H1 (cell line): ENCODE measurements around the gene CRYBA4. TPM values are rescaled to one million over a fixed set of nuclear protein-coding genes. Genes with fewer than 3 reads are reported as not detected.

Source experiments
- CTCF ChIA-PET: fragments of 300-600 bp; sonication (Branson Sonifier 250); formaldehyde crosslinking; loops from one replicate; lab custom pipeline; 2021; ENCODE audit not compliant: partially characterized antibody; lab: Charles Lee
- POLR2A ChIA-PET: fragments of 300-600 bp; sonication (Branson Sonifier 250); formaldehyde crosslinking; loops from one replicate; lab custom pipeline; 2021; ENCODE audit warnings: inconsistent platforms; ENCODE audit not compliant: partially characterized antibody; lab: Charles Lee
- DNase-seq, 2 experiments: peaks; one replicate each; pipeline versions ENCODE4 v3.0.0 to v3.0.0-alpha.2; 2010 to 2022; ENCODE audit warnings: low spot score in 2 of 2, low read depth in 1 of 2, mixed read lengths in 1 of 2
- FAIRE-seq: peaks from 2 replicates; lab custom pipeline; 2011; peaks lifted over from hg19 to GRCh38; lab: Jason Lieb, UNC
- H2AFZ ChIP-seq: 2 replicates; pipeline ENCODE4 v1.8.1; 2012; ENCODE audit warnings: low read length, inconsistent platforms
- H2AK5ac ChIP-seq: 2 replicates; pipeline ENCODE4 v1.6.1; 2013; ENCODE audit warnings: low read depth, low read length
- H2BK120ac ChIP-seq: replicated peaks from 2 replicates; pipeline ENCODE3; 2013; ENCODE audit warnings: low read depth, low read length, inconsistent platforms
- H2BK12ac ChIP-seq: 2 replicates; pipeline ENCODE4 v1.6.1; 2013; ENCODE audit warnings: low read depth, low read length
- H2BK15ac ChIP-seq: 2 replicates; pipeline ENCODE4 v1.6.1; 2013; ENCODE audit warnings: low read length
- H2BK20ac ChIP-seq: 2 replicates; pipeline ENCODE4 v1.6.1; 2013; ENCODE audit warnings: low read length
- H2BK5ac ChIP-seq: 2 replicates; pipeline ENCODE4 v1.6.1; 2013; ENCODE audit warnings: low read depth, low read length
- H3K14ac ChIP-seq: 2 replicates; pipeline ENCODE4 v1.6.1; 2013; ENCODE audit warnings: inconsistent platforms; ENCODE audit not compliant: insufficient read length
- H3K18ac ChIP-seq: 2 replicates; pipeline ENCODE4 v1.6.1; 2013; ENCODE audit warnings: low read length; ENCODE audit errors: extremely low read depth
- H3K23ac ChIP-seq: 2 replicates; pipeline ENCODE4 v1.6.1; 2013; ENCODE audit warnings: inconsistent platforms; ENCODE audit not compliant: insufficient read length
- H3K23me2 ChIP-seq: 2 replicates; pipeline ENCODE4 v1.6.1; 2013; ENCODE audit warnings: low read depth, low read length
- H3K27ac ChIP-seq: 2 replicates; pipeline ENCODE4 v1.6.1; 2011; ENCODE audit warnings: low read depth, low read length, inconsistent platforms
- H3K27me3 ChIP-seq, 4 experiments: replicated peaks in 1 of 4; 1 replicate in 1 of 4; 2 replicates in 3 of 4; pipeline versions ENCODE4 v1.6.1 to v1.8.1; 2011 to 2013; ENCODE audit warnings: low read length in 3 of 4, mild to moderate bottlenecking in 3 of 4, inconsistent platforms in 2 of 4, mixed read lengths in 2 of 4, moderate library complexity in 1 of 4; ENCODE audit not compliant: control insufficient read depth in 3 of 4, insufficient read depth in 3 of 4; ENCODE audit errors: extremely low read depth in 1 of 4
- H3K36me3 ChIP-seq, 4 experiments: 2 replicates each; pipeline versions ENCODE4 v1.6.1 to v1.8.1; 2011 to 2013; ENCODE audit warnings: mild to moderate bottlenecking in 4 of 4, low read length in 3 of 4, moderate library complexity in 2 of 4, control low read depth in 1 of 4, inconsistent platforms in 1 of 4; ENCODE audit not compliant: insufficient read depth in 4 of 4, control insufficient read depth in 2 of 4
- H3K4ac ChIP-seq: replicated peaks from 2 replicates; pipeline ENCODE3; 2013; ENCODE audit warnings: low read length, low read depth, mixed read lengths, inconsistent platforms; ENCODE audit not compliant: insufficient read length
- H3K4me1 ChIP-seq, 4 experiments: replicated peaks in 1 of 4; 1 replicate in 1 of 4; 2 replicates in 3 of 4; pipeline versions ENCODE4 v1.6.1 to v1.8.1; 2011 to 2013; ENCODE audit warnings: low read length in 3 of 4, inconsistent platforms in 2 of 4, mixed read lengths in 1 of 4; ENCODE audit not compliant: insufficient read depth in 4 of 4, control insufficient read depth in 3 of 4
- H3K4me2 ChIP-seq, 2 experiments: 2 replicates each; pipeline versions ENCODE4 v1.6.1 to v1.8.1; 2011 to 2013; ENCODE audit warnings: low read depth in 2 of 2, low read length in 2 of 2, control low read depth in 1 of 2, inconsistent platforms in 1 of 2, mild to moderate bottlenecking in 1 of 2; ENCODE audit not compliant: insufficient read depth in 1 of 2
- H3K4me3 ChIP-seq, 4 experiments: fragments of 200-600, 300-600 bp in 1 of 4; sonication (generic), shearing (Covaris generic), sonication (Bioruptor Twin) in 1 of 4; 2 replicates each; pipeline versions ENCODE4 v1.5.1 to v1.8.1; 2011 to 2016; ENCODE audit warnings: low read length in 4 of 4, low read depth in 3 of 4, control low read depth in 2 of 4, inconsistent platforms in 2 of 4, mild to moderate bottlenecking in 2 of 4, mixed read lengths in 1 of 4, moderate library complexity in 1 of 4; ENCODE audit not compliant: insufficient read depth in 2 of 4; ENCODE audit errors: extremely low read depth in 1 of 4
- H3K56ac ChIP-seq: replicated peaks from 2 replicates; pipeline ENCODE3; 2013; ENCODE audit warnings: low read depth, mild to moderate bottlenecking, mixed read lengths, low read length, inconsistent platforms; ENCODE audit not compliant: insufficient read length
- H3K79me1 ChIP-seq: 2 replicates; pipeline ENCODE4 v1.6.1; 2013; ENCODE audit warnings: low read depth, low read length, control low read depth
- H3K79me2 ChIP-seq, 2 experiments: 2 replicates each; pipeline versions ENCODE4 v1.6.1 to v1.8.1; 2012 to 2013; ENCODE audit warnings: low read length in 2 of 2, mild to moderate bottlenecking in 2 of 2, inconsistent platforms in 1 of 2; ENCODE audit not compliant: insufficient read depth in 2 of 2, control insufficient read depth in 1 of 2
- H3K9ac ChIP-seq, 4 experiments: replicated peaks in 1 of 4; 1 replicate in 1 of 4; 2 replicates in 3 of 4; pipeline versions ENCODE4 v1.6.1 to v1.8.1; 2011 to 2013; ENCODE audit warnings: low read depth in 3 of 4, low read length in 3 of 4, control low read depth in 2 of 4, mild to moderate bottlenecking in 2 of 4, moderate library complexity in 2 of 4, inconsistent platforms in 1 of 4; ENCODE audit errors: extremely low read depth in 1 of 4
- H3K9me3 ChIP-seq, 2 experiments: 2 replicates each; pipeline versions ENCODE4 v1.6.1 to v1.8.1; 2012 to 2013; ENCODE audit warnings: mild to moderate bottlenecking in 2 of 2, moderate library complexity in 2 of 2, control low read depth in 1 of 2, inconsistent platforms in 1 of 2, low read depth in 1 of 2, low read length in 1 of 2, mixed read lengths in 1 of 2; ENCODE audit not compliant: insufficient read depth in 2 of 2
- H4K20me1 ChIP-seq, 2 experiments: replicated peaks in 1 of 2; 2 replicates each; pipeline versions ENCODE3 to v1.8.1; 2011 to 2013; ENCODE audit warnings: inconsistent platforms in 2 of 2, low read length in 2 of 2, mild to moderate bottlenecking in 1 of 2; ENCODE audit not compliant: insufficient read depth in 2 of 2, control insufficient read depth in 1 of 2
- H4K5ac ChIP-seq: 2 replicates; pipeline ENCODE4 v1.6.1; 2013; ENCODE audit warnings: low read length, low read depth, mixed read lengths, inconsistent platforms; ENCODE audit not compliant: insufficient read length
- H4K8ac ChIP-seq: 2 replicates; pipeline ENCODE4 v1.8.0; 2013; ENCODE audit warnings: mild to moderate bottlenecking, moderate library complexity, low read length, inconsistent platforms; ENCODE audit not compliant: insufficient read depth; ENCODE audit errors: extremely low read depth
- H4K91ac ChIP-seq: replicated peaks from 2 replicates; pipeline ENCODE3; 2013; ENCODE audit warnings: low read length, mixed read lengths, inconsistent platforms; ENCODE audit not compliant: insufficient read length
- POLR2AphosphoS5 ChIP-seq: IDR thresholded peaks from 2 replicates; pipeline ENCODE4 v1.6.1; 2011; ENCODE audit warnings: low read depth, low read length
- RAD21 ChIP-seq, 2 experiments: IDR thresholded peaks in 1 of 2; conservative IDR thresholded peaks in 1 of 2; 2 replicates each; pipeline ENCODE4 v1.6.1; 2011; ENCODE audit warnings: low read depth in 2 of 2, low read length in 2 of 2, improper control_type of control experiment in 1 of 2, inconsistent platforms in 1 of 2, mild to moderate bottlenecking in 1 of 2, moderate library complexity in 1 of 2
- SAP30 ChIP-seq: fragments of 300-600 bp; sonication (generic); IDR thresholded peaks from 2 replicates; pipeline ENCODE4 v1.7.1; 2012; ENCODE audit warnings: low read length, moderate library complexity, mild to moderate bottlenecking, inconsistent platforms; ENCODE audit not compliant: insufficient read depth, insufficient replicate concordance
- SIX5 ChIP-seq: IDR thresholded peaks from 2 replicates; pipeline ENCODE4 v1.6.1; 2011; ENCODE audit warnings: mild to moderate bottlenecking, low read depth, low read length
- TBP ChIP-seq: IDR thresholded peaks from 2 replicates; pipeline ENCODE4 v1.6.1; 2011; ENCODE audit warnings: low read depth, low read length, improper control_type of control experiment
- TCF12 ChIP-seq: IDR thresholded peaks from 2 replicates; pipeline ENCODE4 v1.6.1; 2011; ENCODE audit warnings: low read depth, mild to moderate bottlenecking, low read length
- YY1 ChIP-seq: IDR thresholded peaks from 2 replicates; pipeline ENCODE4 v1.6.1; 2011; ENCODE audit warnings: low read depth, mild to moderate bottlenecking, low read length
- WGBS, 2 experiments: shearing (Covaris generic) in 1 of 2; methylation state at CpG; one replicate each; pipeline versions ENCODE4 v1.1.6 to v1.1.7; 2013 to 2015; ENCODE audit warnings: low lambda C conversion rate in 2 of 2, mixed read lengths in 2 of 2, inconsistent platforms in 1 of 2, low coverage in 1 of 2, missing lambda C conversion rate in 1 of 2; ENCODE audit not compliant: insufficient replicate concordance in 2 of 2, insufficient coverage in 1 of 2, insufficient read length in 1 of 2; ENCODE audit errors: extremely low coverage in 1 of 2, missing lambda C conversion rate in 1 of 2; 5-methylcytosine and 5-hydroxymethylcytosine counted together
- polyA plus RNA-seq, 7 experiments: library from polyadenylated mRNA; depleted of rRNA in 3 of 7; stranded (reverse) in 5 of 7; unstranded in 2 of 7; fragments of >200 nt in 5 of 7; fragments of 200-250 nt in 2 of 7; gene quantifications; 1 replicate in 5 of 7; 2 replicates in 1 of 7; 4 replicates in 1 of 7; pipeline versions ENCODE4 v1.2.1 to v1.2.3, GENCODE V29; 2011 to 2013; ENCODE audit warnings: missing spikeins in 2 of 7, mixed read lengths in 2 of 7
- total RNA-seq: library from RNA; stranded (reverse); fragmentation: NEBNext Ultra II Directional; extraction: Animal tissue kit (Norgen Biotek cat#: 25700); gene quantifications from 2 replicates; pipeline ENCODE4 v1.2.1, GENCODE V29; 2021
- TF ChIP-seq, protein P1 (sequence below), 3 experiments: IDR thresholded peaks; 1 replicate in 2 of 3; 2 replicates in 1 of 3; pipeline versions ENCODE4 v1.5.1 to v1.6.1; 2011; ENCODE audit warnings: low read length in 3 of 3, mild to moderate bottlenecking in 3 of 3, inconsistent platforms in 2 of 3, low read depth in 1 of 3, moderate library complexity in 1 of 3; ENCODE audit not compliant: insufficient read depth in 1 of 3; ENCODE audit errors: control extremely low read depth in 1 of 3

The CRYBA4 gene
- total and polyA plus RNA-seq, 2 of the 8 experiments (the other 6 are each of a cell fraction or from before 2014, with no cell fraction given) = 0.67 to 3.1 TPM

DNA sequence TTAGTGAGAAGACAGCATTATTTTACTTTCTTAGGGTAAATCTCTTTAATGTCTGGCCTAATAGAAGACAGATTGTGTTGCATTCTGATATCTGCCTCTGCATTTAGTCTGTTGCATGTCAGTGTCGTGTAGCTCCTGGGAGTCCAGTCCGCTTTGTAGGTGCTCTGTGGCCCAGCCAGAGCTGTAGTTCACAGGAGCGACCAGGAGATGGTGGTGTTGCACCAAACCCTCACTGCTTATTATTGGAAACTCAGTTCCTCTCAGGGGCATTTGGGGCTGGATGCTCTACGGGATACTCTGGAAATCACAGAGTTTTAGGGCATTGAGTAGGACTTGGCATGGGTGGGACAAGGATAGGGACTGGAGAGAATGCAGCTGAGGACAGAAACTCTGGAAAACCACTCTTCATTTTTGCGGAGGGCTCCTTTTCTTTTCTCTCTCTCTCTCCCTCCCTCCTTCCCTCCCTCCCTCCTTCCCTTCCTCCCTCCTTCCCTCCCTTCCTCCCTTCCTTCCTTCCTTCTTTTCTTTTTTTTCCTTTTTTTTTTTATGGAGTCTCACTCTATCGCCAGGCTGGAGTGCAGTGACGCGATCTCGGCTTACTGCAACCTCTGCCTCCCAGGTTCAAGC is 57.4 kb downstream of the CRYBA4 start:
- no peak overlapping the region for H3K4ac ChIP-seq
- H3K23me2 ChIP-seq = no peaks in the 10 kb centered on the region
- H2BK15ac ChIP-seq = no peak overlapping the region
- no peak overlapping the region for H3K4me3 ChIP-seq
- H3K18ac ChIP-seq = no peak overlapping the region
- H3K79me2 ChIP-seq = peaks cover 0 to 3% of the 10 kb centered on the region in 2 experiments; a peak in 2 of 4 replicates
- 0 out of 8 replicates have a peak, but pooled peaks cover 0 to 3% (median 0%) of the 10 kb centered on the region in 4 experiments for H3K36me3 ChIP-seq
- POLR2A ChIA-PET = interaction anchor here (1.0 to 3.6 kb wide), 3 partner anchors 11 to 73 kb away, joined by 4 to 12 read pairs (median 6); no protein-coding TSS in a partner anchor
- no peak overlapping the region for H2BK20ac ChIP-seq
- no peak overlapping the region for H3K23ac ChIP-seq
- H2BK120ac ChIP-seq = no peak overlapping the region
- H3K56ac ChIP-seq = no peak overlapping the region
- no peak overlapping the region for H3K4me2 ChIP-seq
- no peaks in the 10 kb centered on the region; a peak in 1 of 4 replicates for H3K9me3 ChIP-seq
- WGBS, 2 experiments = 23% methylated on average over 4 of the region's 9 CpGs; no CpG with 5 or more reads in 1 of the 2 experiments
- no peak overlapping the region for H4K5ac ChIP-seq
- no peaks in the 10 kb centered on the region for H3K27me3 ChIP-seq
- no peak overlapping the region for H3K14ac ChIP-seq
- H3K9ac ChIP-seq = no peak overlapping the region
- no peak overlapping the region for H2BK12ac ChIP-seq
- H2BK5ac ChIP-seq = no peak overlapping the region
- no peak overlapping the region for H2AFZ ChIP-seq
- H2AK5ac ChIP-seq = no peak overlapping the region
- peak; percentile 85 for FAIRE-seq
- no peak for TF ChIP-seq POLR2AphosphoS5
- TF ChIP-seq SIX5 = no peak
- TF ChIP-seq, protein P1, sequence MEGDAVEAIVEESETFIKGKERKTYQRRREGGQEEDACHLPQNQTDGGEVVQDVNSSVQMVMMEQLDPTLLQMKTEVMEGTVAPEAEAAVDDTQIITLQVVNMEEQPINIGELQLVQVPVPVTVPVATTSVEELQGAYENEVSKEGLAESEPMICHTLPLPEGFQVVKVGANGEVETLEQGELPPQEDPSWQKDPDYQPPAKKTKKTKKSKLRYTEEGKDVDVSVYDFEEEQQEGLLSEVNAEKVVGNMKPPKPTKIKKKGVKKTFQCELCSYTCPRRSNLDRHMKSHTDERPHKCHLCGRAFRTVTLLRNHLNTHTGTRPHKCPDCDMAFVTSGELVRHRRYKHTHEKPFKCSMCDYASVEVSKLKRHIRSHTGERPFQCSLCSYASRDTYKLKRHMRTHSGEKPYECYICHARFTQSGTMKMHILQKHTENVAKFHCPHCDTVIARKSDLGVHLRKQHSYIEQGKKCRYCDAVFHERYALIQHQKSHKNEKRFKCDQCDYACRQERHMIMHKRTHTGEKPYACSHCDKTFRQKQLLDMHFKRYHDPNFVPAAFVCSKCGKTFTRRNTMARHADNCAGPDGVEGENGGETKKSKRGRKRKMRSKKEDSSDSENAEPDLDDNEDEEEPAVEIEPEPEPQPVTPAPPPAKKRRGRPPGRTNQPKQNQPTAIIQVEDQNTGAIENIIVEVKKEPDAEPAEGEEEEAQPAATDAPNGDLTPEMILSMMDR (IDR thresholded peaks at IDR 0.05; ENCODE audit: control extremely low read depth in 1 of 3, insufficient read depth in 1 of 3, low read depth in 1 of 3, low read length in 3 of 3) = peak; percentile 84 to 99 (median 85)
- TF ChIP-seq SAP30 = no peak
- TF ChIP-seq TBP = 0 out of 2 replicates have a peak, but pooled peaks have one; percentile 19
- TF ChIP-seq RAD21 (IDR thresholded peaks at IDR 0.05 in 1 of 2, conservative IDR thresholded peaks at IDR 0.05 in 1 of 2; ENCODE audit: low read depth in 2 of 2, low read length in 2 of 2) = peak; percentile 96 to 98
- no peak for TF ChIP-seq TCF12
- TF ChIP-seq YY1 = 0 out of 2 replicates have a peak, but pooled peaks have one; percentile 27
- H4K8ac ChIP-seq = no peak overlapping the region
- H4K91ac ChIP-seq = no peak overlapping the region
- no peak overlapping the region for H3K27ac ChIP-seq
- peaks cover 4 to 11% (median 8%) of the 10 kb centered on the region in 4 experiments for H3K4me1 ChIP-seq
- CTCF ChIA-PET = interaction anchor here (0.6 to 3.6 kb wide), 26 partner anchors 10 to 652 kb away, joined by 3 to 18 read pairs (median 4); partner anchors contain the start of gene TPST2
- no peaks in the 10 kb centered on the region for H4K20me1 ChIP-seq
- peaks cover 5% of the 10 kb centered on the region; the same call in 1 of the 2 replicates for H3K79me1 ChIP-seq
- DNase-seq = peak; percentile 71 to 94
